K562 (cell line): ENCODE data around the gene CHD5. TPM values are rescaled to one million over a fixed set of nuclear protein-coding genes. Genes with fewer than 3 reads are reported as not detected.

Experiments used
- CCAR2 ChIP-seq: fragments of 200-400 bp; formaldehyde crosslinking; IDR thresholded peaks from 2 replicates; pipeline ENCODE4 v1.6.1; 2017; ENCODE audit warnings: mild to moderate bottlenecking, low read depth, low read length
- CREB1 ChIP-seq, 2 experiments: sonication (generic) in 1 of 2; formaldehyde crosslinking in 1 of 2; IDR thresholded peaks; 2 replicates each; pipeline versions ENCODE4 v1.6.1 to v1.8.0; 2012 to 2022; ENCODE audit warnings: inconsistent platforms in 1 of 2, mild to moderate bottlenecking in 1 of 2, missing genetic modification reagents in 1 of 2, moderate library complexity in 1 of 2
- FOSL1 ChIP-seq: fragments of 200-800 bp; sonication (Bioruptor generic); conservative IDR thresholded peaks from 2 replicates; pipeline ENCODE4 v1.6.1; 2016; ENCODE audit warnings: missing genetic modification characterization, missing compliant biosample characterization
- KHSRP ChIP-seq: fragments of 450-650 bp; IDR thresholded peaks from 2 replicates; pipeline ENCODE4 v1.6.1; 2017
- MTA3 ChIP-seq: fragments of 450-650 bp; formaldehyde crosslinking; IDR thresholded peaks from 2 replicates; pipeline ENCODE4 v1.6.1; 2017; ENCODE audit warnings: mild to moderate bottlenecking, borderline replicate concordance
- NCOR1 ChIP-seq: fragments of 450-650 bp; IDR thresholded peaks from 2 replicates; pipeline ENCODE4 v1.6.1; 2016; ENCODE audit warnings: mild to moderate bottlenecking, moderate library complexity
- POU5F1 ChIP-seq: fragments of 150-350 bp; IDR thresholded peaks from 2 replicates; pipeline ENCODE4 v1.6.1; 2014; ENCODE audit warnings: borderline replicate concordance, low read length, low read depth, mild to moderate bottlenecking; ENCODE audit not compliant: partially characterized antibody
- PPARD ChIP-seq: fragments of 250-450 bp; sonication (Bioruptor Pico); IDR thresholded peaks from 2 replicates; pipeline ENCODE4 v1.8.0; 2022; ENCODE audit warnings: inconsistent platforms, mild to moderate bottlenecking, moderate library complexity
- SP1 ChIP-seq: sonication (generic); formaldehyde crosslinking; IDR thresholded peaks from 2 replicates; pipeline ENCODE4 v1.8.1; 2022; ENCODE audit warnings: mild to moderate bottlenecking, missing genetic modification reagents
- ZNF121 ChIP-seq: sonication (generic); formaldehyde crosslinking; conservative IDR thresholded peaks from 2 replicates; pipeline ENCODE4 v1.8.0; 2022; ENCODE audit warnings: missing genetic modification reagents
- ZNF408 ChIP-seq: fragments of 250-450 bp; sonication (Bioruptor Pico); IDR thresholded peaks from 2 replicates; pipeline ENCODE4 v1.4.0; 2020; ENCODE audit warnings: low read depth, mild to moderate bottlenecking, moderate library complexity
- ZNF436 ChIP-seq: fragments of 250-450, 450-650 bp; sonication (Bioruptor Pico); formaldehyde crosslinking; IDR thresholded peaks from 2 replicates; pipeline ENCODE4 v1.7.0; 2020; ENCODE audit warnings: mild to moderate bottlenecking
- polyA plus RNA-seq, 8 experiments: library from polyadenylated mRNA; depleted of rRNA in 4 of 8; stranded (reverse) in 5 of 8; unstranded in 3 of 8; fragments of >200 nt; fragmentation: Nextera tagmentation in 2 of 8; fragmentation: Illumina TruSeq in 1 of 8; extraction: Ambion mirVana in 2 of 8; extraction: Trizol in 1 of 8; gene quantifications; 2 replicates each; pipeline versions ENCODE4 v1.2.1 to v1.2.3, GENCODE V29; 2011 to 2014; ENCODE audit warnings: inconsistent platforms in 1 of 8, missing spikeins in 1 of 8
- total RNA-seq, 7 experiments: library from RNA; depleted of rRNA in 6 of 7; stranded (reverse); fragments of >200 nt in 6 of 7; fragmentation: Illumina TruSeq in 2 of 7; extraction: Trizol in 2 of 7; gene quantifications; 2 replicates each; pipeline versions ENCODE4 v1.2.1 to v1.2.3, GENCODE V29; 2011 to 2021; ENCODE audit warnings: low replicate concordance in 1 of 7
- TF ChIP-seq, protein P1 (sequence below): fragments of 250-450 bp; sonication (Bioruptor Pico); IDR thresholded peaks from 2 replicates; pipeline ENCODE4 v1.8.0; 2021; ENCODE audit warnings: mild to moderate bottlenecking, moderate library complexity
- TF ChIP-seq, protein P2 (sequence below): sonication (generic); formaldehyde crosslinking; IDR thresholded peaks from 2 replicates; pipeline ENCODE4 v1.5.0; 2020; ENCODE audit warnings: missing genetic modification reagents
- TF ChIP-seq, protein P3 (sequence below): fragments of 450-650 bp; formaldehyde crosslinking; IDR thresholded peaks from 2 replicates; pipeline ENCODE4 v1.4.0; 2022; ENCODE audit warnings: missing genetic modification characterization
- TF ChIP-seq, protein P4 (sequence below): fragments of 450-650 bp; IDR thresholded peaks from 2 replicates; pipeline ENCODE4 v1.6.1; 2017; ENCODE audit warnings: mild to moderate bottlenecking, moderate library complexity
- TF ChIP-seq, protein P5 (sequence below): sonication (generic); IDR thresholded peaks from 2 replicates; pipeline ENCODE4 v1.6.1; 2016
- TF ChIP-seq, protein P6 (sequence below): fragments of 250-450 bp; sonication (Bioruptor Pico); IDR thresholded peaks from 2 replicates; pipeline ENCODE4 v1.5.0; 2020; ENCODE audit warnings: mild to moderate bottlenecking, borderline replicate concordance

The CHD5 gene
- total and polyA plus RNA-seq, 9 of the 15 experiments (the other 6 are each of a cell fraction or from before 2014, with no cell fraction given) = 0.03 to 0.52 (median 0.11) TPM; not detected in 2

DNA sequence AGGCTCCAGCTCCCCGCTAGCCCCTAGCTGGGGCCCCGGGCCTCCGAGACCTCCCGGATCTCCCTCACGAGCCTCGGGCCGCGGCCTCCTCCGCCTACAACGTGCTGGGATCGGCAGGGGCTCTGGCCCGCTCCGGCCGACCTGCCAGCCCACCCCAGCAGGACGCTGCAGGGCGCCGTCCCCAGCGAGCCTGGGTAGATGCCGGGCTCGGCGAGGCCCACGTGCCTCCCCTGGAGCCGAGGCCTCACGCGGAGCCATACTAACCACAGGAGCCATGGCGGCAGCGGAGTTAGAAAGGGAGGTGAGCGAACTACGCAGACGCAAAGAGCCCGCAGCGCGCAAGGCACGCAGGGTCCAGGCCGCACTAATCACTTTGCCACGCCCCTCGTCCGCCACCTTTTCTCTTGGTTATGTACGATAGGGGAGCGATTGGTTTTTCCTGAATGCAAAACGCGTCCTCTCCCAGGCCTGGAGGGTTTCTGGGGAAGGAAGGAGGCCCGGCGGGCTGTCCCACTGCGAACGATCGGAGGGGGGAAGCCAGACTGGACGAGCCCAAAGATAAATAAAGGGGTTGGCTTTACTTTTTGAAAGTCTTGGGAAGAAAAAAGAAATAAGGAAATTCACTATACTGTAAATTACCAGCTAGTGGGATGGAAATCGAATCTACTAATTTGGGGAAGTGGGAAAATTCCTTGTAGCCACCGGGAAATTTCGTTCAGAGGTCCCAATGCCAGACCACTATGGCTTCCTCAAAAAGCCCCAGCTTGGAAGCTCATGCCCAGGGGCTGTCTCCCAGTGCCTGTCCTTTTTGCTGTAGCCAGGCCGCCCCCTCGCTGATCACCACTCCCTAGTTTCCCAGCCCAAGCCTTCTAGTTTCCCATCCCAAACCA, 19.4 kb upstream of the CHD5 start, which contains the start of gene RPL22 (continued):
- TF ChIP-seq, protein P1, sequence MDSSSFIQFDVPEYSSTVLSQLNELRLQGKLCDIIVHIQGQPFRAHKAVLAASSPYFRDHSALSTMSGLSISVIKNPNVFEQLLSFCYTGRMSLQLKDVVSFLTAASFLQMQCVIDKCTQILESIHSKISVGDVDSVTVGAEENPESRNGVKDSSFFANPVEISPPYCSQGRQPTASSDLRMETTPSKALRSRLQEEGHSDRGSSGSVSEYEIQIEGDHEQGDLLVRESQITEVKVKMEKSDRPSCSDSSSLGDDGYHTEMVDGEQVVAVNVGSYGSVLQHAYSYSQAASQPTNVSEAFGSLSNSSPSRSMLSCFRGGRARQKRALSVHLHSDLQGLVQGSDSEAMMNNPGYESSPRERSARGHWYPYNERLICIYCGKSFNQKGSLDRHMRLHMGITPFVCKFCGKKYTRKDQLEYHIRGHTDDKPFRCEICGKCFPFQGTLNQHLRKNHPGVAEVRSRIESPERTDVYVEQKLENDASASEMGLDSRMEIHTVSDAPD (CRISPR knock-in tag) = no peak
- TF ChIP-seq, protein P2, sequence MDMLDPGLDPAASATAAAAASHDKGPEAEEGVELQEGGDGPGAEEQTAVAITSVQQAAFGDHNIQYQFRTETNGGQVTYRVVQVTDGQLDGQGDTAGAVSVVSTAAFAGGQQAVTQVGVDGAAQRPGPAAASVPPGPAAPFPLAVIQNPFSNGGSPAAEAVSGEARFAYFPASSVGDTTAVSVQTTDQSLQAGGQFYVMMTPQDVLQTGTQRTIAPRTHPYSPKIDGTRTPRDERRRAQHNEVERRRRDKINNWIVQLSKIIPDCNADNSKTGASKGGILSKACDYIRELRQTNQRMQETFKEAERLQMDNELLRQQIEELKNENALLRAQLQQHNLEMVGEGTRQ (CRISPR knock-in tag) = peak; percentile 61; the same call in 1 of the 2 replicates
- TF ChIP-seq, protein P3, sequence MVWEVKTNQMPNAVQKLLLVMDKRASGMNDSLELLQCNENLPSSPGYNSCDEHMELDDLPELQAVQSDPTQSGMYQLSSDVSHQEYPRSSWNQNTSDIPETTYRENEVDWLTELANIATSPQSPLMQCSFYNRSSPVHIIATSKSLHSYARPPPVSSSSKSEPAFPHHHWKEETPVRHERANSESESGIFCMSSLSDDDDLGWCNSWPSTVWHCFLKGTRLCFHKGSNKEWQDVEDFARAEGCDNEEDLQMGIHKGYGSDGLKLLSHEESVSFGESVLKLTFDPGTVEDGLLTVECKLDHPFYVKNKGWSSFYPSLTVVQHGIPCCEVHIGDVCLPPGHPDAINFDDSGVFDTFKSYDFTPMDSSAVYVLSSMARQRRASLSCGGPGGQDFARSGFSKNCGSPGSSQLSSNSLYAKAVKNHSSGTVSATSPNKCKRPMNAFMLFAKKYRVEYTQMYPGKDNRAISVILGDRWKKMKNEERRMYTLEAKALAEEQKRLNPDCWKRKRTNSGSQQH (CRISPR knock-in tag) = peak; percentile 66; the same call in 1 of the 2 replicates
- TF ChIP-seq CCAR2 (no peak), ZNF121 (CRISPR knock-in tag) (no peak), SP1 (peak; percentile 99), PPARD (CRISPR knock-in tag) (no peak), ZNF436 (no peak), KHSRP (no peak), NCOR1 (peak; percentile 28; the same call in 1 of the 2 replicates), FOSL1 (peak; percentile 28; the same call in 1 of the 2 replicates), CREB1 (IDR thresholded peaks at IDR 0.05) (peak; percentile 76), CREB1 (CRISPR knock-in tag; IDR thresholded peaks at IDR 0.05) (peak; percentile 82), ZNF408 (CRISPR knock-in tag) (no peak), MTA3 (peak; percentile 75; the same call in 1 of the 2 replicates), POU5F1 (peak; percentile 18)
- TF ChIP-seq, protein P4, sequence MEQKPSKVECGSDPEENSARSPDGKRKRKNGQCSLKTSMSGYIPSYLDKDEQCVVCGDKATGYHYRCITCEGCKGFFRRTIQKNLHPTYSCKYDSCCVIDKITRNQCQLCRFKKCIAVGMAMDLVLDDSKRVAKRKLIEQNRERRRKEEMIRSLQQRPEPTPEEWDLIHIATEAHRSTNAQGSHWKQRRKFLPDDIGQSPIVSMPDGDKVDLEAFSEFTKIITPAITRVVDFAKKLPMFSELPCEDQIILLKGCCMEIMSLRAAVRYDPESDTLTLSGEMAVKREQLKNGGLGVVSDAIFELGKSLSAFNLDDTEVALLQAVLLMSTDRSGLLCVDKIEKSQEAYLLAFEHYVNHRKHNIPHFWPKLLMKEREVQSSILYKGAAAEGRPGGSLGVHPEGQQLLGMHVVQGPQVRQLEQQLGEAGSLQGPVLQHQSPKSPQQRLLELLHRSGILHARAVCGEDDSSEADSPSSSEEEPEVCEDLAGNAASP = no peak
- TF ChIP-seq, protein P5, sequence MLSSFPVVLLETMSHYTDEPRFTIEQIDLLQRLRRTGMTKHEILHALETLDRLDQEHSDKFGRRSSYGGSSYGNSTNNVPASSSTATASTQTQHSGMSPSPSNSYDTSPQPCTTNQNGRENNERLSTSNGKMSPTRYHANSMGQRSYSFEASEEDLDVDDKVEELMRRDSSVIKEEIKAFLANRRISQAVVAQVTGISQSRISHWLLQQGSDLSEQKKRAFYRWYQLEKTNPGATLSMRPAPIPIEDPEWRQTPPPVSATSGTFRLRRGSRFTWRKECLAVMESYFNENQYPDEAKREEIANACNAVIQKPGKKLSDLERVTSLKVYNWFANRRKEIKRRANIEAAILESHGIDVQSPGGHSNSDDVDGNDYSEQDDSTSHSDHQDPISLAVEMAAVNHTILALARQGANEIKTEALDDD = peak; percentile 3; the same call in 1 of the 2 replicates
- TF ChIP-seq, protein P6, sequence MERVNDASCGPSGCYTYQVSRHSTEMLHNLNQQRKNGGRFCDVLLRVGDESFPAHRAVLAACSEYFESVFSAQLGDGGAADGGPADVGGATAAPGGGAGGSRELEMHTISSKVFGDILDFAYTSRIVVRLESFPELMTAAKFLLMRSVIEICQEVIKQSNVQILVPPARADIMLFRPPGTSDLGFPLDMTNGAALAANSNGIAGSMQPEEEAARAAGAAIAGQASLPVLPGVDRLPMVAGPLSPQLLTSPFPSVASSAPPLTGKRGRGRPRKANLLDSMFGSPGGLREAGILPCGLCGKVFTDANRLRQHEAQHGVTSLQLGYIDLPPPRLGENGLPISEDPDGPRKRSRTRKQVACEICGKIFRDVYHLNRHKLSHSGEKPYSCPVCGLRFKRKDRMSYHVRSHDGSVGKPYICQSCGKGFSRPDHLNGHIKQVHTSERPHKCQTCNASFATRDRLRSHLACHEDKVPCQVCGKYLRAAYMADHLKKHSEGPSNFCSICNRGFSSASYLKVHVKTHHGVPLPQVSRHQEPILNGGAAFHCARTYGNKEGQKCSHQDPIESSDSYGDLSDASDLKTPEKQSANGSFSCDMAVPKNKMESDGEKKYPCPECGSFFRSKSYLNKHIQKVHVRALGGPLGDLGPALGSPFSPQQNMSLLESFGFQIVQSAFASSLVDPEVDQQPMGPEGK (CRISPR knock-in tag) = 0 out of 2 replicates have a peak, but pooled peaks have one; percentile 66
